Muscle layer of colon (tissue), 2 donors: ENCODE data around the gene RNF187.

Experiments used
- H3K27ac ChIP-seq: one replicate; pipeline ENCODE4 v1.7.0; 2013; ENCODE audit warnings: low read depth, mild to moderate bottlenecking, low read length, moderate library complexity
- H3K27me3 ChIP-seq, 2 donors: one replicate each; pipeline ENCODE4 v1.7.0; 2013; ENCODE audit warnings: low read length in 2 of 2, mild to moderate bottlenecking in 2 of 2; ENCODE audit not compliant: insufficient read depth in 2 of 2, control insufficient read depth in 1 of 2
- H3K36me3 ChIP-seq: one replicate; pipeline ENCODE4 v1.7.0; 2013; ENCODE audit warnings: mild to moderate bottlenecking, low read length; ENCODE audit not compliant: insufficient read depth
- H3K4me1 ChIP-seq: one replicate; pipeline ENCODE4 v1.7.0; 2013; ENCODE audit warnings: mild to moderate bottlenecking, low read length; ENCODE audit not compliant: insufficient read depth
- H3K4me3 ChIP-seq, 2 donors: one replicate each; pipeline ENCODE4 v1.7.0; 2013; ENCODE audit warnings: low read length in 2 of 2, low read depth in 1 of 2, mild to moderate bottlenecking in 1 of 2, moderate library complexity in 1 of 2
- H3K9ac ChIP-seq: one replicate; pipeline ENCODE4 v1.7.0; 2013; ENCODE audit warnings: low read length
- H3K9me3 ChIP-seq: one replicate; pipeline ENCODE4 v1.7.0; 2013; ENCODE audit warnings: mild to moderate bottlenecking, low read length
- donor health status: abdominal sarcoma.
- donor health status: Adenocarcinoma of cecum.

The RNF187 gene

GRCh38 chr1:228490120-228491078 lies 3.2 kb downstream of the RNF187 start:
- H3K4me3 ChIP-seq = no peak overlapping the region
- no peaks in the 10 kb centered on the region for H3K27me3 ChIP-seq
- H3K9me3 ChIP-seq = no peaks in the 10 kb centered on the region
- H3K27ac ChIP-seq = no peak overlapping the region
- no peak overlapping the region for H3K9ac ChIP-seq
- H3K4me1 ChIP-seq = peaks cover 22% of the 10 kb centered on the region
- peaks cover 45% of the 10 kb centered on the region for H3K36me3 ChIP-seq

GRCh38 chr1:228493141-228494043 lies 6.2 kb downstream of the RNF187 start:
- Histone ChIP-seq H3K4me3 (no peak overlapping the region), H3K4me1 (peaks cover 18% of the 10 kb centered on the region), H3K9me3 (no peaks in the 10 kb centered on the region), H3K9ac (no peak overlapping the region), H3K27ac (no peak overlapping the region), H3K27me3 (no peaks in the 10 kb centered on the region), H3K36me3 (peaks cover 46% of the 10 kb centered on the region)

GRCh38 chr1:228494044-228494353 lies 6.8 kb downstream of the RNF187 start:
- no peak overlapping the region for H3K27ac ChIP-seq
- H3K4me1 ChIP-seq = peaks cover 12% of the 10 kb centered on the region
- no peaks in the 10 kb centered on the region for H3K9me3 ChIP-seq
- H3K9ac ChIP-seq = no peak overlapping the region
- no peaks in the 10 kb centered on the region for H3K27me3 ChIP-seq
- H3K36me3 ChIP-seq = peaks cover 46% of the 10 kb centered on the region
- no peak overlapping the region for H3K4me3 ChIP-seq

GRCh38 chr1:228494391-228494790 lies 7.2 kb downstream of the RNF187 start:
- no peak overlapping the region for H3K4me3 ChIP-seq
- H3K9me3 ChIP-seq = no peaks in the 10 kb centered on the region
- no peak overlapping the region for H3K9ac ChIP-seq
- no peak overlapping the region for H3K27ac ChIP-seq
- H3K27me3 ChIP-seq = no peaks in the 10 kb centered on the region
- peaks cover 11% of the 10 kb centered on the region for H3K4me1 ChIP-seq
- peaks cover 45% of the 10 kb centered on the region for H3K36me3 ChIP-seq

- Histone ChIP-seq H3K9ac (no peak overlapping the region), H3K4me1 (peaks cover 5% of the 10 kb centered on the region), H3K36me3 (peaks cover 36% of the 10 kb centered on the region), H3K27me3 (no peaks in the 10 kb centered on the region), H3K27ac (no peak overlapping the region), H3K4me3 (no peak overlapping the region), H3K9me3 (no peaks in the 10 kb centered on the region)
Measured at GRCh38 chr1:228494970-228495853, 8.0 kb downstream of the RNF187 start.

- peaks cover 4% of the 10 kb centered on the region for H3K4me1 ChIP-seq
- no peak overlapping the region for H3K4me3 ChIP-seq
- no peaks in the 10 kb centered on the region for H3K27me3 ChIP-seq
- peaks cover 28% of the 10 kb centered on the region for H3K36me3 ChIP-seq
- H3K9ac ChIP-seq = no peak overlapping the region
- H3K9me3 ChIP-seq = no peaks in the 10 kb centered on the region
- H3K27ac ChIP-seq = no peak overlapping the region
Measured at GRCh38 chr1:228496084-228496483, 8.9 kb downstream of the RNF187 start.

- Histone ChIP-seq H3K9me3 (no peaks in the 10 kb centered on the region), H3K4me1 (peaks cover 6% of the 10 kb centered on the region), H3K36me3 (peaks cover 28% of the 10 kb centered on the region), H3K27ac (no peak overlapping the region), H3K9ac (no peak overlapping the region), H3K4me3 (no peak overlapping the region), H3K27me3 (no peaks in the 10 kb centered on the region)
Measured at GRCh38 chr1:228496494-228496893, 9.3 kb downstream of the RNF187 start.

- Histone ChIP-seq H3K27ac (no peak overlapping the region), H3K9me3 (no peaks in the 10 kb centered on the region), H3K4me3 (no peak overlapping the region), H3K27me3 (no peaks in the 10 kb centered on the region), H3K36me3 (peaks cover 28% of the 10 kb centered on the region), H3K4me1 (peaks cover 6% of the 10 kb centered on the region), H3K9ac (no peak overlapping the region)
Measured at GRCh38 chr1:228497206-228497605, 10.0 kb downstream of the RNF187 start.

- H3K4me1 ChIP-seq = peaks cover 6% of the 10 kb centered on the region
- H3K27me3 ChIP-seq = no peaks in the 10 kb centered on the region
Measured at GRCh38 chr1:228497817-228498216, 10.6 kb downstream of the RNF187 start.

GRCh38 chr1:228500143-228500734 lies 13.1 kb downstream of the RNF187 start:
- Histone ChIP-seq H3K4me3 (no peak overlapping the region), H3K27ac (no peak overlapping the region), H3K4me1 (peaks cover 6% of the 10 kb centered on the region), H3K36me3 (peaks cover 3% of the 10 kb centered on the region), H3K9me3 (no peaks in the 10 kb centered on the region), H3K27me3 (no peaks in the 10 kb centered on the region), H3K9ac (no peak overlapping the region)

More at GRCh38 chr1:228497817-228498216, 10.6 kb downstream of the RNF187 start:
- H3K36me3 ChIP-seq = peaks cover 27% of the 10 kb centered on the region
- H3K27ac ChIP-seq = no peak overlapping the region
- H3K9me3 ChIP-seq = no peaks in the 10 kb centered on the region
- no peak overlapping the region for H3K4me3 ChIP-seq
- H3K9ac ChIP-seq = no peak overlapping the region
